Adrenal gland (tissue), 12 donors: ENCODE measurements around the gene PRSS1. TPM values are rescaled to one million over a fixed set of nuclear protein-coding genes. Genes with fewer than 3 reads are reported as not detected.

Experiments
- DNase-seq, 7 donors: peaks; one replicate each; pipeline ENCODE4 v3.0.0-alpha.2; 2019 to 2020
- H3K27ac ChIP-seq, 5 donors: fragments of 200-600 bp; sonication (generic) in 4 of 5; 1 replicate in 3 of 5; 2 replicates in 2 of 5; pipeline versions ENCODE4 v1.5.1 to v1.8.0; 2016 to 2020; ENCODE audit warnings: mild to moderate bottlenecking in 1 of 5
- H3K27me3 ChIP-seq: fragments of 200-600 bp; 2 replicates; pipeline ENCODE4 v1.8.0; 2021
- H3K36me3 ChIP-seq, 2 donors: fragments of 200-600 bp; replicated peaks in 1 of 2; 1 replicate in 1 of 2; 2 replicates in 1 of 2; pipeline versions ENCODE4 v1.5.1 to v1.8.0; 2018 to 2022
- H3K4me1 ChIP-seq, 2 donors: fragments of 200-600 bp; replicated peaks in 1 of 2; 1 replicate in 1 of 2; 2 replicates in 1 of 2; pipeline versions ENCODE4 v1.5.1 to v1.8.0; 2018 to 2021
- H3K4me3 ChIP-seq, 4 donors: fragments of 200-600 bp; sonication (generic) in 3 of 4; one replicate each; pipeline ENCODE4 v1.5.1; 2016 to 2018
- H3K9me3 ChIP-seq, 3 donors: fragments of 200-600 bp; sonication (generic) in 1 of 3; replicated peaks in 1 of 3; 1 replicate in 2 of 3; 2 replicates in 1 of 3; pipeline versions ENCODE4 v1.5.1 to v1.8.0; 2016 to 2021
- CTCF ChIP-seq, 6 experiments: fragments of 450-650 bp in 4 of 6; fragments of 200-600 bp in 2 of 6; sonication (generic) in 1 of 6; IDR thresholded peaks; 1 replicate in 5 of 6; 2 replicates in 1 of 6; pipeline versions ENCODE4 v1.5.1 to v1.8.0; 2016 to 2021; ENCODE audit warnings: antibody characterized with exemption in 6 of 6, mild to moderate bottlenecking in 2 of 6, moderate library complexity in 1 of 6
- POLR2A ChIP-seq, 2 donors: fragments of 450-650 bp; IDR thresholded peaks; one replicate each; pipeline ENCODE4 v1.6.1; 2017; ENCODE audit warnings: antibody characterized with exemption in 2 of 2, mild to moderate bottlenecking in 2 of 2, moderate library complexity in 1 of 2
- WGBS, 4 donors: extraction: QIAGEN DNeasy Blood & Tissue Kit in 2 of 4; methylation state at CpG; one replicate each; pipeline versions ENCODE4 v1.1.5 to v1.1.7; 2013 to 2017; 5-methylcytosine and 5-hydroxymethylcytosine counted together
- intact Hi-C, 2 donors: fragments of 100-400 bp; cut with DNase I; formaldehyde crosslinking; loops; one replicate each; pipeline versions ENCODE4 v1.14.1 to v1.15.0; 2022 to 2023
- polyA plus RNA-seq, 3 donors: library from polyadenylated mRNA; stranded (reverse); fragments of 200-250 nt in 2 of 3; fragments of 350-450 nt in 1 of 3; fragmentation: Illumina TruSeq in 1 of 3; extraction: RNeasy Lipid Tissue Mini Kit (QIAGEN cat#74804) in 1 of 3; gene quantifications; one replicate each; pipeline ENCODE4 v1.2.3, GENCODE V29; 2013 to 2014
- total RNA-seq, 9 donors: library from RNA; depleted of rRNA in 4 of 9; stranded (reverse); fragments of >200 nt in 4 of 9; fragments of 120-200 nt in 1 of 9; fragmentation: NEBNext Ultra II Directional in 1 of 9; extraction: Animal tissue kit (Norgen Biotek cat#: 25700) in 1 of 9; gene quantifications; one replicate each; pipeline versions ENCODE4 v1.1.0 to v1.2.4, GENCODE V29; 2013 to 2023
- donor health status: healthy with polysubstance abuse.
- donor health status: Bipolar disorder and iron deficiency.
- donor health status: DM: yes; HTN: yes; CAD: no.
- donor health status: DM: no; HTN: no; CAD: no.
- donor health status: DM: no; HTN: no; CAD: no.
- donor health status: DM: yes; HTN: yes; CAD: no.

The PRSS1 gene
- total and polyA plus RNA-seq, 12 donors, result 3.2 to 15.4 (median 3.3) TPM; not detected in 7

GRCh38 chr7:142792129-142792528 lies 42.9 kb downstream of the PRSS1 start:
- no peak overlapping the region for H3K27ac ChIP-seq
- H3K9me3 ChIP-seq, result no peaks in the 10 kb centered on the region
- peaks cover 3 to 7% of the 10 kb centered on the region in 2 donors for H3K4me1 ChIP-seq
- no peak for DNase-seq
- intact Hi-C loops, result no loop called here
- no peaks in the 10 kb centered on the region for H3K36me3 ChIP-seq
- TF ChIP-seq POLR2A (IDR thresholded peaks at IDR 0.05) (no peak), CTCF (IDR thresholded peaks at IDR 0.05) (no peak)
- WGBS, 4 donors, result 63 to 100% (median 94%) methylated on average over 1 of the region's 1 CpG
- no peak overlapping the region for H3K4me3 ChIP-seq
- H3K27me3 ChIP-seq, result peaks cover 16% of the 10 kb centered on the region

- 78 to 84% (median 79%) methylated on average over 2 of the region's 2 CpGs for WGBS, 4 donors
- intact Hi-C loops, result no loop called here
- Histone ChIP-seq H3K4me3 (no peak overlapping the region), H3K27me3 (peaks cover 20% of the 10 kb centered on the region), H3K36me3 (no peaks in the 10 kb centered on the region), H3K27ac (no peak overlapping the region), H3K9me3 (no peaks in the 10 kb centered on the region), H3K4me1 (peaks cover 7 to 11% of the 10 kb centered on the region in 2 donors)
- no peak for TF ChIP-seq POLR2A (IDR thresholded peaks at IDR 0.05)
- TF ChIP-seq CTCF (IDR thresholded peaks at IDR 0.05), result no peak
- no peak for DNase-seq
Observed at GRCh38 chr7:142792593-142792992, 43.3 kb downstream of the PRSS1 start.

GRCh38 chr7:142793156-142793555 lies 43.9 kb downstream of the PRSS1 start:
- Histone ChIP-seq H3K27me3 (peaks cover 26% of the 10 kb centered on the region), H3K36me3 (no peaks in the 10 kb centered on the region), H3K27ac (no peak overlapping the region), H3K4me3 (no peak overlapping the region), H3K4me1 (peaks cover 7 to 14% of the 10 kb centered on the region in 2 donors), H3K9me3 (no peaks in the 10 kb centered on the region)
- intact Hi-C loops, result no loop called here
- TF ChIP-seq CTCF (IDR thresholded peaks at IDR 0.05), result no peak
- TF ChIP-seq POLR2A (IDR thresholded peaks at IDR 0.05), result no peak
- 65 to 81% (median 69%) methylated on average over 5 of the region's 5 CpGs for WGBS, 4 donors
- no peak for DNase-seq

- Histone ChIP-seq H3K27ac (no peak overlapping the region), H3K27me3 (peaks cover 33% of the 10 kb centered on the region), H3K4me1 (peaks cover 7 to 14% of the 10 kb centered on the region in 2 donors), H3K36me3 (no peaks in the 10 kb centered on the region), H3K9me3 (no peaks in the 10 kb centered on the region), H3K4me3 (no peak overlapping the region)
- DNase-seq, result peak in 1 of 7 donors; percentile 31
- intact Hi-C loops, result no loop called here
- no peak for TF ChIP-seq CTCF (IDR thresholded peaks at IDR 0.05)
- TF ChIP-seq POLR2A (IDR thresholded peaks at IDR 0.05), result no peak
- 30 to 46% (median 38%) methylated on average over 5 of the region's 5 CpGs for WGBS, 4 donors
Observed at GRCh38 chr7:142795339-142795863, 46.1 kb downstream of the PRSS1 start.
